ENCODE measurements around the gene EVI2B.
"Not testable (repeated sequence)": the region's sequence is repeated elsewhere in the genome, so short reads cannot be mapped to it uniquely, and the experiment has no call there.

Gene EVI2B

DNA sequence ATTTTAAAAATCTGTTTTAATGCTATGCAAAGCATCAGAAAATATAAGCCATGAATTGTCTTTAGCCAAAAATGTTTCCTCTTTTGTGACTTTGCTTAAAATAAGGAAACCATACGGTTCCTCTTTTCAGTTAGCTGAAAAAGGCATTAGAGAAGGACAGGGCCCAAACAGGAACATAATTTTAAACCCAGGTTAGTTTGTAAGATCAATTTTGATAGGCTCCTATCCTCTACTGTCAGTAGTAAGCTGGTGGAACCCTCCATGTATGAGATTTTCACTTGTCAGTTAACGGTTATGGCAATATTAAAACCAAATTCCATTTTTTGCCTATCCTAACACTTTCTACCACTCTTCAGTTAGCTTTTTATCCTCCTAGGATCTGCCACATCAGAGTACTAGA, 4.3 kb downstream of the EVI2B start:
- no peak for DNase-seq

DNA sequence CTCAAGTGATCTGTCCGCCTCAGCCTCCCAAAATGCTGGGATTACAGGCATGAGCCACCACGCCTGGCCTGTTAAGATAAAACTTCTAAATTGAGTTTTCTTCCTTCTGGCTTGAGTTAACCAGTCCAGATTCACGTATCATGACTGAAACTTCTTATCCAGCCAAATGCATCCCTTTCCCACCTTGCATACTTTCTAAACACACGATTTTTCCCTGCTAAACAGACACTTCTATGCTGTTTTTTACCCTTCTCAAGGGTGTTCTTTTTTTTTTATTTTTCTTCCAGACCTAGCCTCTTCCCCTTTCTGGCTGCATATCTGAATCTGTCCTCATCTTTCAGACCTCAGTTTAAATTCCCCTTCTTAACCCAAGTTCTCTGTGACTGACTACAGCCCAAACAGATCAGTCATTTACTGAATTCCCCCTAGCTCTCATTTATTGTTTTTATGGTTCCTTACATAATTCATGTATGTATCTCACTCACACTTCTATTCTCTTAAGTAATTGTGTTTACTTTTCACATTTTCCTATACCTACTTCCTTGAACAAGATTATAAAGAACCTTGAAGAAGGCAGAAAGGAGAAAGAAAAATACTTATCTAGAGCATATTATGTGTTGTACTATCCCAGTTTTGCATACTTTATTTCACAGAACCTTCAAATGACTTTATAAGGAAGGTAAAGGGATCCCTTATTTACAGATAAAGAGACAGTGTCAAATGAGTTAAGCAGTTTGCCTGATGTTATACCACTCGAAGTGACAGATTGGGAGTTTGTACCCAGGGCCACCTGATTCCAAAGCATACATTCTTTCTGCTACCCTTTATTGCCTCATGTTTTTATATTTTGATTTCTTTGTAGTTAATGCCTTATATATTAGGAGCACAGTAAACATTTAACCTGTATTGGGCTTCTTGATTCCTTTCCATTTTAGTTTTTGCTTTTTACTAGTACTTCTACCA, 5.2 kb downstream of the EVI2B start:
- no peak for DNase-seq

DNA sequence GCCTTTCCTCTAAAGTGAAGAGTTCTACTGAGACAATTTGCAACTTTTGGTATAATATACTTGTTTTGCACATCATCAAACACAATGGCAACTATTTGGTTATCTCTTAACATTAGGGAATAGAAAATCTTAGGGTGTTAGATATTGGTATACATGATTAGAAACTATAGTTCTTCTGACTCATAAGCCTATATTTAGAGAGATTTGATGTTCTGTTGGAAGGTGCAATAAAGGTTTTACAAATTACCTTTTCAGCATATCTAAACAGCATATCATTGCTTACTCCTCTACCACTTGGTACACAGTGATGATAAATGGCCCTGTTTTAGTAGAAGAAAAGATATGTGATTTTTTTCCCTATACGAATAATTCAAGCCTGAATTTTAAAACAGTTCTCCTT, 6.2 kb downstream of the EVI2B start:
- DNase-seq, result no peak

GRCh38 chr17:31299624-31300023, 14.2 kb downstream of the EVI2B start:
- DNase-seq, result no peak

- no peak for DNase-seq
These were observed 16.8 kb downstream of the EVI2B start, which contains the start of gene OMG for GRCh38 chr17:31297090-31297489. Gene OMG (minus strand): TSS chr17:31297239. CDS start chr17:31296331, 908 bp downstream.

GRCh38 chr17:31296142-31296541, 17.7 kb downstream of the EVI2B start:
- no peak for DNase-seq

GRCh38 chr17:31295489-31295871, 18.4 kb downstream of the EVI2B start:
- DNase-seq, result no peak

GRCh38 chr17:31294820-31295488, 18.9 kb downstream of the EVI2B start:
- DNase-seq, result no peak

- DNase-seq, result no peak
These were observed 19.6 kb downstream of the EVI2B start for GRCh38 chr17:31294231-31294630.

DNA sequence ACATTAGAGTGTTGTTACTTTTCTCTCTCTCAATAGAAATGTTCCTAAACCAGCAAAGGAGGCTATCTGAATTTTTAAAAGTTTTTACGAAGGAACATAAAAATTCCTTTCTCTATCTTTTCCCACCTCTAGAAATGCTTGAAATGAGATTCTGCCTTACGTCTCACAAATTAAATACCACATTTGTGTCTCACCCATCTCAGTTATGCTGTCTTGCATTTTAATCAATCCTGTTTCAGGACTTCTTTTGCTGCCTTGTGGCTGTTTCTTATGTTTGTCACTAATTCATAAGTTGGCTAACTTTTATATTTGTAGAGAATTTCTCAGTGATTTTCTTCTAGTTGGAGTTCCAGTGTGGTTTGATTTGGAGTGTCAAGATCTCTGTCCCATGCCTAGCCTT, 20.3 kb downstream of the EVI2B start:
- no peak for DNase-seq

DNA sequence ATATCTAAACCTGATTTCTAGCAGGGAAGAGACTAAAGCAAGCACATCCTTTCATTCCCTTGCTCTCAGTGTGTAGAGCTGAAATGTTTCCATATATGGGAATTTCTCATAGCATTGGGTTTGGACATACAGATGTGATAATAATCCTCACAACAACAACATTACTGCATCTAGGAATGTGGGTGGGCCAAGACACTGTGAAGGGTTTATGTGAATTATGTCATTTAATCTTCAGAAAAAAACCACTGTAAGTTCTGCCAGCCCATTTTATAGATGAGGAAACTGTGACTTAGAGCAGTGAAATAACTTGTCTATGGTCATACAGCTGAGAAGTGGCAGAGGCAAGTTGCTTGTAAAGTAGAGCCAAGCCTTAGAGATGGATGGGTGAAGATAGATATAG, 22.0 kb downstream of the EVI2B start:
- DNase-seq, result no peak

- DNase-seq, result no peak
These were observed 24.1 kb downstream of the EVI2B start for GRCh38 chr17:31289790-31290189.

- not testable (repeated sequence) for DNase-seq
These were observed 25.9 kb downstream of the EVI2B start for GRCh38 chr17:31287932-31288331.

DNA sequence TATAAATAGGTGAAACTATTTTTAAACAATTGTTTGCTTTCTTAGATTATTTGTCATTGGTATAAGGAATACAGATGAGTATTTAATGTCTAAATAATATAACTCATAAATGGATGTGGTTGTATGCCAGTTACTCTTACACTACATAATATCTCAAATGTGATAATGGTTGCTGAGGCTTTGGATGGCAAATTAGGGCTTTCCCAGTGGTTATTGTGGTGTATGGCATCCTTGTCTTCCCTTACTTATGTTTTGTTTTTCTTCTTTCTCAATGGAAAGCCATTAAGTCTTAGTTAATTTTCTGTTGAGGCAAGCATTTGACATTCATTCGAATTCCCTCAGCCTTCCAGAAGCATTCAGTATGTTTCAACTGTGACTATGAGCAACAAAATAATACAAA, 27.3 kb downstream of the EVI2B start:
- DNase-seq, result no peak

- DNase-seq, result no peak
These were observed 30.0 kb downstream of the EVI2B start for GRCh38 chr17:31283841-31284240.

GRCh38 chr17:31281061-31281460, 32.8 kb downstream of the EVI2B start:
- DNase-seq, result no peak

DNA sequence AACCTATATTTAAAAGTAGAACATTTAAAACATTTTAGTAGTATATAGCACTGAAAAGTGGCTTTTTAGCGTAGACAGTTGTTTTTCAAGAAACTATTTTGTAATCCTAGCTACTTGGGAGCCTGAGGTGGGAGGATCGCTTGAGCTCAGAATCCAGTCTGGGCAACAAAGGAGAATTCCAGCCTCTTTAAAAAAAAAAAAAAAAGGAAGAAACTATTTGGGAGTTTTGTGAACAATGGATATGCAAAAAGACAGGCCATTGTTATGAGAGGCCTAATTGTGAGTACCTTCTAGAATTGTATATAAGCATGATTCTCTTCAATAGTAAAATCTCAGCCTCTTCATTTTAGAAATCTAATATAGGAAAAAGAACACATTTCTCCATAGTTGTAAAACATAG, 34.5 kb downstream of the EVI2B start:
- no peak for DNase-seq

GRCh38 chr17:31275116-31275515, 38.7 kb downstream of the EVI2B start:
- DNase-seq, result no peak

- no peak for DNase-seq
These were observed 39.6 kb downstream of the EVI2B start for GRCh38 chr17:31274252-31274651.

DNA sequence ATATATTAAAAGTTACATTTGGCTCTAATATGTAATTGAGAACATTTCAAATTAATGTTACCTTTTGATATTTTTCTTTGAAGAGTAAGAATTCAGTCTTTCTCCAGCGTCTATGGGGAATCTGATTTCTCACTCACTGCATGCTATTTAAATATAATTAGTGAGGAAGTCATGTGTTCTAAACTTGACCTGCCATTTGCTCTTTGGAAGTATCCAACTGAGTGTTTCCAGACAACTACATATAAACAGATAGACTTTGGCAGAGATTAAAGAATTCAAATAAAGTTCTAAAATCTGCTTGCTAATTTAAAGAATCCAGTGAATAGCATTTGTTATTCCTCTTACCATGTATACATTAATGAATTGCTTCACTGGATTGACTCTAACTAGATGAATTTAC, 40.3 kb downstream of the EVI2B start:
- no peak for DNase-seq

DNA sequence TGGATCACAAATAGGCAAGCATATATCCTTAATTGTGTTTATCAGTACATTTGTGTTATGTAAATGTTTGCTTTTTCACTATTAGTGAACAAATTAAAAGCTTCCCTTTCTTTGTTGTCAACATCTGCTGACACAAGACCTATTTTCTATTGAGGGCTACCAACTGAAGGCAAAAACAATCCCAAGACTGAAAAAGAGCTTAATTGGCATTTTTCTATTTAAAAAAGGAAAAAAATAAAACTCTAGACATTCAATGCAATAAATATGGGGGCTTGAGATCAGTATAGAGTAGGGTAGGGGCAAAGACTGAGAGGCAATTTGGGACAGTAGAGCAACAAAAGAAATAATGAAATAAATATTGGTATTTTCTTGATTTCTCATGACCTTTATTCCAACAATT, 41.1 kb downstream of the EVI2B start:
- no peak for DNase-seq

- no peak for DNase-seq
These were observed 41.6 kb downstream of the EVI2B start for GRCh38 chr17:31272236-31272635.

- DNase-seq, result no peak
These were observed 44.3 kb downstream of the EVI2B start for GRCh38 chr17:31269578-31269983.

DNA sequence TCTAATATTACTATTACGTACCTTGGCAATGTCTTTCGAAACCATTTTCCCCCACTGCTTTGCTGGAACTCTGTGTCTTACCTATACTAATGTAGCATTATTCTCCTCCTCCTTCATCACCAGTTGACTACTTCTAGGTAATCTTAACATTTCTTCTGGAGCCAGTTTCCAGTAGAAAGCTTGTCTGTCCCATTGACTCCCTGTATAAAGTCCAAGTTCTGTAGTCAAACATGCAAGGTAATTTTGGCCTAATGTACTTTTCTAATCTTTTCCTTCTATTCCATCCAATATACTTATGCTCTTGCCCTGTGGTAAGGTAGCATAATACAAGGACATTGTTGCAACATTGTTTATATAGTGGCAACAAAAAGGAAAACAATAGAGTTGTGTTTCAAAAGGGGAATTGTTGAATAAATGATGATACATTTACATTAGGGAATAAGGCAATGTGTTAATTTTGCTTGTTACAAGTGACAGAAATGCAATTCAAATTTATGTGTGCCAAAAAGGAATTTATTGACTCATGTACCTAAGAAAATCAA, 44.7 kb downstream of the EVI2B start:
- DNase-seq, result no peak

Measured in NCI-H1694 (cell line).